ENCODE results near the gene SRGAP1.
A peak's percentile ranks its signal among the peaks of the same experiment; 100 is the strongest.
"Not testable (repeated sequence)": the region's sequence is repeated elsewhere in the genome, so short reads cannot be mapped to it uniquely, and the experiment has no call there.

SRGAP1 gene

GRCh38 chr12:63838411-63838810 is 6.1 kb upstream of the SRGAP1 start:
- no peak for DNase-seq (ENCODE audit: low read depth)

GRCh38 chr12:63841011-63841410 is 3.5 kb upstream of the SRGAP1 start:
- DNase-seq (ENCODE audit: low read depth) = no peak

GRCh38 chr12:63841571-63841970 is 2.9 kb upstream of the SRGAP1 start:
- DNase-seq (ENCODE audit: low read depth) = no peak

GRCh38 chr12:63842750-63843149 is 1.8 kb upstream of the SRGAP1 start:
- DNase-seq (ENCODE audit: low read depth) = not testable (repeated sequence)

GRCh38 chr12:63843254-63843720 is 1.2 kb upstream of the SRGAP1 start:
- no peak for DNase-seq (ENCODE audit: low read depth)

- peak; percentile 78 for DNase-seq (ENCODE audit: low read depth)
These were observed 644 bp upstream of the SRGAP1 start for GRCh38 chr12:63843721-63844390.

- no peak for DNase-seq (ENCODE audit: low read depth)
These were observed 1.2 kb downstream of the SRGAP1 start for GRCh38 chr12:63845726-63846125.

- no peak for DNase-seq (ENCODE audit: low read depth)
These were observed 1.9 kb downstream of the SRGAP1 start for GRCh38 chr12:63846238-63846967.

- no peak for DNase-seq (ENCODE audit: low read depth)
These were observed 4.0 kb downstream of the SRGAP1 start for GRCh38 chr12:63848450-63848849.

- DNase-seq (ENCODE audit: low read depth) = no peak
These were observed 4.7 kb downstream of the SRGAP1 start for GRCh38 chr12:63849106-63849620.

GRCh38 chr12:63849641-63850040 is 5.1 kb downstream of the SRGAP1 start:
- DNase-seq (ENCODE audit: low read depth) = no peak

- DNase-seq (ENCODE audit: low read depth) = no peak
These were observed 9.5 kb downstream of the SRGAP1 start for GRCh38 chr12:63853978-63854377.

- no peak for DNase-seq (ENCODE audit: low read depth)
These were observed 10.8 kb downstream of the SRGAP1 start for GRCh38 chr12:63855299-63855698.

GRCh38 chr12:63857771-63858670 is 13.5 kb downstream of the SRGAP1 start:
- DNase-seq (ENCODE audit: low read depth) = no peak

- not testable (repeated sequence) for DNase-seq (ENCODE audit: low read depth)
These were observed 15.4 kb downstream of the SRGAP1 start for GRCh38 chr12:63859880-63860279.

GRCh38 chr12:63862187-63862968 is 17.9 kb downstream of the SRGAP1 start:
- no peak for DNase-seq (ENCODE audit: low read depth)

GRCh38 chr12:63862969-63863230 is 18.4 kb downstream of the SRGAP1 start:
- no peak for DNase-seq (ENCODE audit: low read depth)

- DNase-seq (ENCODE audit: low read depth) = no peak
These were observed 19.4 kb downstream of the SRGAP1 start for GRCh38 chr12:63863658-63864453.

- DNase-seq (ENCODE audit: low read depth) = no peak
These were observed 19.9 kb downstream of the SRGAP1 start for GRCh38 chr12:63864454-63864706.

GRCh38 chr12:63865448-63865847 is 20.9 kb downstream of the SRGAP1 start:
- no peak for DNase-seq (ENCODE audit: low read depth)

GRCh38 chr12:63867053-63867452 is 22.6 kb downstream of the SRGAP1 start:
- DNase-seq (ENCODE audit: low read depth) = no peak

Data from HS-27A (cell line).